ENCODE measurements around the gene MYO10. TPM values are rescaled to one million over a fixed set of nuclear protein-coding genes. Genes with fewer than 3 reads are reported as not detected.

The MYO10 gene
- total RNA-seq, 1 donor from 2014 or later = 25.3 TPM

DNA sequence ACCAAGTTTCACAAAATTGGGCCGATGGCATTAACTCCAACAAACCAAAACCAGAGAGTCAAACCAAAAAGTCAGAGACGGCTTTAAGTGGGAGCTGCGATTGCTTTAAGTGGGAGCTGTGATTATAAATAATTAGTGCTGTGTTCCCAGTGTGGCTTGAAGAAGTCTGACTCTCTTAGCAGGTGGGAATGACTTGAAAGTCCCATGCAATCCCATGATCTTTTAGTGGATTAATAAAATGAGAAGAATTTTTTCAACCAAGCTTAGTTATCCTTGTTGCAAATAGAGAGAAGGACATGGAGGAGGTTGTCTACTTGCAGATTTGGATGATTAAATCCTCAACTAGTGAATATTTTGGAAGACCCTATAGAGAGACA is 68.5 kb downstream of the MYO10 start:
- DNase-seq (ENCODE audit: low spot score in 2 of 2) (no peak), FAIRE-seq (no peak)

DNA sequence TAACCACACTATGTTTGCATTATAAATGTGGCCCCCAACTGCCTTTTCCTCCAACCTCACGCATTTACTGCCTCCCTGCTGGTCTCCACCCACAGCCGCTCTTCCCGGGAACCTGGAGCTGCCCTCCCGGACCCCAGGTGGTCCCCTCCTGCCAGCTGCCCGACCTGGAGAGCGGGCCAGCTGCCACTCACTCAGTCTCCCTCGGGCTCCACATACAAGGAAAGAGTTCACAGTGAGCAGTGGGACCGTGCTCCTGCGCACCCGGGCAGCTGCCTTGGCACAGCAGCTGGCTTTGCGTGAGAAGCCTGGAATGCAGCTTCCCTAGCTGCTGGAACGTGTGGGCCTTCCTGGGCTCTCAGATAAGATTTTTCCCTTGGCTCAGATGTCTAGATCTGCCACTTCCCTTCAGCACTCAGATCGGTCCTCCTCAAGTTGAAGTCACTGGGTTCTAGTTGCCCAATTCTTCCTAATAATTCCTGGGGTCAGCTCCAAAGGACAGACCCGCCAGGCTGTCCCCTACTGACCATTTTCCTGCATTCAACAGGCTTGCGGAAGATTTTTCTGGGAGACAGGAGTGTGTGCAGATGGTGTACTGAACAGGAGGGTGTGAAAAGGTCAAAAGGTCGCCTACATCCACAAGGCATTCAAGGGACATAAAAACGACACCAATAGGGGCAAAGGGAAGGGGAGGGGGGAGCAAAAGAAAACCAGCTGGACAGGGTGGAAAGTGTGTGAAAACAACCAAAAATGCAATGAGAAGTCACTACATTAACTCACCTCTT is 69.1 kb downstream of the MYO10 start:
- FAIRE-seq (no peak), DNase-seq (ENCODE audit: low spot score in 2 of 2) (no peak)

DNA sequence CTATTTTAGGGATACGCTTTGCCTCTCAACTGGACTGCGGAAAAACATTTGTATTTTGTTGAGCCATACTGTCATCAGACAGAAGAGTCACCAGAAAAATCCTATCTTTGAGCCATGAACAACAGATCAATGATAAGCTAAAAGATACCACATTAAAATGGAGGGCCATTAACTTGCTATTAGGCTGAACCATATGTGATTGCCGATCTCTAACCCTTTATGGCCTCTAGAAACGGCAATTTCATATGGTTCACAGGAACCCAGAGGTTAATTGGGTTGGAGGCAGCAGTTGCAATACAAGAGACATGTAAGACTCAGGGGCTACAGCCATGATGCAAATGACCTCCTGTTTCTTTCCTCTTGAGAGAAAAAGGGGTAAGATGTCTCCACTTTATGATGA is 69.8 kb downstream of the MYO10 start:
- DNase-seq (ENCODE audit: low spot score in 2 of 2) = no peak
- no peak for FAIRE-seq

DNA sequence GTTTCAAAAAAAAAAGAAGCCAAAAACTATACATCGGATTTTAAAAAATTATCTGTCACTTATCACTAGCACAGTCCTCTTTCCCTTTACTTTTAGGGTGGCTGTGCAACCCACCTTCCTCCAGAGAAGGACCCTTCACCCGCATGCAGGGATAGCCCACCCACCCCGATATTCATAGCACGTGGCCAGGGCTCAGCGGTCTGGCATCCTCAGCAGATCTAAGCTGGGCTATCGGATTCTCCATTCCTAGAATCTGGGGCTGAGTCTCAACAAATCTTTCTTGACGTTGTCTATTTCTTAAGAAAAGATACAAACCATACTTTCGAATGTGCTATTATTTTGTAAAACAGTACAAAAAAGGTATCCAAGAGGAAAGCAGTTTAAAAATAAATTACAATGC is 70.9 kb downstream of the MYO10 start:
- FAIRE-seq (no peak), DNase-seq (ENCODE audit: low spot score in 2 of 2) (no peak)

DNA sequence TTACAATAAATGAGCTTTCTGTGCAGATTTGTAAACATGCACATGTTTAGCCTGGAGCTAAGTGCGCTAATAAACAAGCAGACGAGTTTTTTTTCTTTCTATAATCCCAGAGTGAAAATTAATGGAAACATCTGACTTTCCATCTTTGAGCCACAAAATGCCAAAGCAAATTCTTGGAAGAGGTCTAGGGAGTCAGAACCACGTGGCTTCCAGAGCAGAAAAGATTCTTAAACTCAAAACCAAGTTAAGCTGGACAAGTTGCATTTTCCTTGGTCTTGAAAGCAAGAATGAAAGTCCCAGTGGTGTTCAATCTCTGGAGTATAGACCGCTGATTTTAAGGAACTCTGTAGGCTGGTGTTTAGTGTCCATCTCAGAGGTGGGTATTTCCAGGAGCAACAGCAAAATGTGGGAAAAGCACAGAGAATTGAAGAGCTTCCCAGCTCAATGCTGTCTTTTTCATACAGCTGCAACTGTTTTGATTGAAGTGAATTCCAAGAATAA is 71.4 kb downstream of the MYO10 start:
- FAIRE-seq = no peak
- no peak for DNase-seq (ENCODE audit: low spot score in 2 of 2)

DNA sequence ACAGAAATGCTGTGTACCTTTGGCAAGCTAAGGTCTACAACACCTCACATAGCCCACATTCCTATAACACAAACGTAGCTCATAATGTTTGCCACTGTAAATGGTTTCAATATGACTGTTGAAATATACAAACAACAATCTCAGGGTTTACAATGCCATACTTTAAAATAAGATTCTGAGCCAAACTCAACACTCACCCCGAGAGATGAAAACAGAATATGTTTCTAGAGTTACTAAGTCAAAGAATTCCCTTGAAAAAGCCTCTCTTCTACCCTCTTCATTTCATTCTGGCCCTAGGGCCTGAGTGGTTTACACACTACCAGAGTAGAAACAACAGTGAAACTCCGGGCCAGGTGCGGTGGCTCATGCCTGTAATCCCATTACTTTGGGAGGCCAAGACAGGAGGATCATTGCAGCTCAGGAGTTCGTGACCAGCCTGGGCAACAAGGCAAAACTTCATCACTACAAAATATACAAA is 72.6 kb downstream of the MYO10 start:
- DNase-seq (ENCODE audit: low spot score in 2 of 2) (no peak), FAIRE-seq (no peak)

DNA sequence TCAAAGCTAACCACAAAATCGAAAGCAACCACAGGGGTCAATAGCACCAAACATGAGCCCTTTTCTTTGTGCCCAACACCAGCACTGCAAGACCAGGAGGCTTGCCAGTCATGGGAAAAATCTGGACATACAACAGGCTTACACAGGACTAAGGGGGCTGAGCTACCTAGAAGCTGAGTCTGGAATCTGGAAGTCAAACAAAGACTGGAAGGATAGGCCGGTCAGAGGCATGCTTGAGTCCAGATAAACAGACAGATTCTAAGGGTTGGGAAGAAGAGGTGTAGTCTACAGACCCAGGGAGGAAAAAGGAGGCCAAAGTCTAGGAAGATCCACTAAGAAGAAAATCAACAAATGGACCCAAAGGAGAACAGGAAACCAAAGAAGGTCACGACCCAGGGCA is 73.3 kb downstream of the MYO10 start:
- FAIRE-seq (no peak), DNase-seq (ENCODE audit: low spot score in 2 of 2) (no peak)

DNA sequence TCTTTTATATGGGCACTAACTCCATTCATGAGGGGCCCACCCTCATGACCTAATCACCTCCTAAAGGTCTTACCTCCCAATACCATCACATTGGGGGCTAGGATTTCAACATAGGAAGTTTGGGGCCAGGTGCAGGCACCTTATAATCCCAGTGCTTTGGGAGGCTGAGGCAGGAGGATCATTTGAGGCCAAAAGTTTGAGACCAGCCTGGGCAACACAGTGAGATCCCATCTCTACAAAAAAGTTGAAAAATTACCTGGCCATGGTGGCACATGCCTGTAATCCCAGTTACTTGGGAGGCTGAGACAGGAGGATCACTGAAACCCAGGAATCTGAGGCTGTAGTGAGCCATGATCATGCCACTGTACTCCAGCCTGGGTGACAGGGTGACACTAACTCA is 76.7 kb downstream of the MYO10 start:
- DNase-seq (ENCODE audit: low spot score in 2 of 2) (no peak), FAIRE-seq (no peak)

DNA sequence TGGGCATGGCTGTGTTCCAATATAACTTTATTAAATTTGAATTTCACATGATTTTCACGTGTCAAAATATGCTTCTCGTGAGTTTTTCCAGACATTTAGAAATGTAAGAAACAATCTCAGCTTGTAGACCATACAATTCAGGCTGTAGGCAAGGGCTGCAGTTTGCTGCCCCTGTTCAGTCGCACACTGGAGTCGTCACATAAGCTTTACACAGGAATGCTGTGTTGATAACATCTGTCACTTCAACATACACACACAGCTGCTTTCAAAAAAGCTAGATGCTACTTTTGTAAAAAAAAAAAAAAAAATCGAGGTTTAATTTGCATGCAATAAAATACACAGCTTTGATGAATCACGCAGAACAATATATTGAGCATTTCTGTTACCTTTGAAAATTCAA is 77.9 kb downstream of the MYO10 start:
- FAIRE-seq (no peak), DNase-seq (ENCODE audit: low spot score in 2 of 2) (no peak)

DNA sequence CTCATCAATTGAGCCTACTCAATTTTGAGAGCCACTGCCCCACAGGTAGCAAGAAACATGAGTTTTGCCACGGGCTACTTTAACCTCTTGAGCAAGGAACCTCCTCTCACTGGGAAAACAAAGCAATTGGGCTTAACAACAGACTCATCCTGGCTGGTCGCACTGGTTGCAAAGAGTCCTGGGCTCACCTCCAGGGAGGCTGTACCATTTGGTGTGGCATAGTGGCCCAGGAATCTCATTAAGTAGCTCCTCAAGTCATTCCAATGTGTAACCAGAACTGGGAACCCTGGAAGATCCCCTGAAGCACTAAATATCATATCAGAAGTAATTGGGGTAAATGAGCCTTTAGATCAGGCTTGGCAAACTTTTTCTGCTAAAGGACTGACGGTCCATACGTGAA is 78.5 kb downstream of the MYO10 start:
- FAIRE-seq (no peak), DNase-seq (ENCODE audit: low spot score in 2 of 2) (no peak)

DNA sequence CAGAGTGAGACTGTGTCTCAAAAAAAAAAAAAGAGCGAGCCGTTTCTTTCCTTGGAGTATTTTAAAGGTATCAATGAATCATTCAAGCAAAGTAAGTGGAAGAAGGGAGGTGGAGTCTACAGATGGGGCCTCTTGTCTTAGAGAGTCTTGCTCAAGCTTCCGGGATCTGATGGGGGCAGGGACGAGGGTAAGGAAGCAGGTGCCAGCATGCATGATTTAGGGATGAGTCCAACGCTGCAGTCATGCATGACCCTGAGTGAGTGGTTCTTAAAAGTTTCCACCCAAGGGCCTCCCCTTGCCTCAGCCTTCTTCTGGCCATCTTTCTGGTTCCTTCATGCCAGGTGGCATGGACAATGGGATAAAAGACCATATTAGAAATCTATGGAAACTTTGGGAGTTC is 79.6 kb downstream of the MYO10 start:
- FAIRE-seq = no peak

DNA sequence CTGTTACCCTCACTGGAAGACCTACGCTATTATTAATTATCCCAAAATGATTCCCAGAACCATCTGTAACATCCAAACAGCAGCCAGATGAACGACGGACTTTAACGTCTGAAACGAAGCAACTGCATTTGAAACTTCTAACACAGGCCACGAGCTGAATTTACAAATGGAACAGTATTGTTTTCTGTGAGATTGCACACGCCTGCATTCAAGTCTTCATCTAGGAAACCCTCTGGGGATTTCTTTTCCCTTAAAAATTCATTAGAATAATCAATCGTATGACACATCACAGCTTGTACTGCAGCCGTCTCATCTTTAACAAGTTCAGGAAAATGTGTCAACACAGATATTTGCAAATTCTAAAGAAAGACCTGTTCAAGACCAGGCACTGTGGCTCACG is 80.2 kb downstream of the MYO10 start:
- DNase-seq (ENCODE audit: low spot score in 2 of 2) = no peak
- no peak for FAIRE-seq

More for the DNA sequence above, 79.6 kb downstream of the MYO10 start:
- DNase-seq (ENCODE audit: low spot score in 2 of 2) = no peak

DNA sequence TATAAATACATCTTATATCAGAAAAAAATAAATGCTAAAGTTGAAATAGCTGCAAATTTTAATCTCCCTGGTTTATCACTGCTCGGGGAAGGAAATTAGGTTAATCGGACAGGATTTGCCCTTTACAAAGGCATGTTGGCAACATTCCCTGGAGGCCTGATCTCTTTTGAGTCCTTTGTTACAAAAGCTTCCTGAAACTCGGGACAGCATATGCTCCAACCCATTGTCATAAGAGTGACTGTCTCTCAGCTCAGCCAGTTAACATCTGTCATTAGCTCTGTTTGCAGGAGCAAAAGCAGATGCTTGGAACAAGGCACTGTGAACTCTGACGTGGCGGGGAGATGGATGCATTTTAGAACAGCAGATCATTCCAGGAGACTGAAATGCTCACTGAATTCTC is 80.6 kb downstream of the MYO10 start:
- DNase-seq (ENCODE audit: low spot score in 2 of 2) = no peak
- no peak for FAIRE-seq

DNA sequence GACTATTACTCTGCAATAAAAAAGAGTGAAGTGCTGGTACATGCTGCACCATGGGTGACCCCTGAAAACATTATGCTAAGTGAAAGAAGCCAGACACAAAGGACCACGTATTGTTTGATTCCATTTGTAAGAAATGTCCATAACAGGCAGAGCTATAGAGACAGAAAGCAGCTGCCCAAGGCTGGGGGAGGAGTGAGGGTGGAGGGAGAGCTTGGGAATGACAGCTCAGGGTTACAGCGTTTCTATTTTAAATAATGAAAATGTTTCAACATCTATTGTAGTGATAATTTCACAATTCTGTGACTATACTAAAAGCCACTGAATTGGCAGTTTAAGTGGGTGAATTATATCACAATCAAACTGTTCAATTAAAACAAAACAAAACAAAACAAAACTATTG is 81.7 kb downstream of the MYO10 start:
- no peak for DNase-seq (ENCODE audit: low spot score in 2 of 2)
- FAIRE-seq = no peak

DNA sequence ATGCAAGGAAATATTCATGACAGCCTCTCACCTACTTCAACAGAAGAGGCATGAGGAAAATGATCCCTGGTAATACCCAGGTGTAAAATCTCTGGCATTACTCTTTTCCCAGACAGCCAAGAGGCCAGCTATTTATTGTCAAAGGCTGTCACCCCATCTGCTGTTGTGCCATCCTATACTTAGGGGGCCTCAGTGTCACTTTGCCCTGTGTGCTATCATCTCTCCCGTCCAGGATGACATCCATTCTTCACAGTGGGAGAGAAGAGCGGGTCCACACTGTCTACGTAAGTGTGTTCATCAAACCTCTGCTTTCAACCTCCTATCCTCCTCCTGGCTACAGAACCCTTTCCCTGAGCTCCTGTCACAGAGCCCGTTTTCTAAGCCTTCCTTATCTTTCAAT is 82.6 kb downstream of the MYO10 start:
- DNase-seq (ENCODE audit: low spot score in 2 of 2) (no peak), FAIRE-seq (no peak)

DNA sequence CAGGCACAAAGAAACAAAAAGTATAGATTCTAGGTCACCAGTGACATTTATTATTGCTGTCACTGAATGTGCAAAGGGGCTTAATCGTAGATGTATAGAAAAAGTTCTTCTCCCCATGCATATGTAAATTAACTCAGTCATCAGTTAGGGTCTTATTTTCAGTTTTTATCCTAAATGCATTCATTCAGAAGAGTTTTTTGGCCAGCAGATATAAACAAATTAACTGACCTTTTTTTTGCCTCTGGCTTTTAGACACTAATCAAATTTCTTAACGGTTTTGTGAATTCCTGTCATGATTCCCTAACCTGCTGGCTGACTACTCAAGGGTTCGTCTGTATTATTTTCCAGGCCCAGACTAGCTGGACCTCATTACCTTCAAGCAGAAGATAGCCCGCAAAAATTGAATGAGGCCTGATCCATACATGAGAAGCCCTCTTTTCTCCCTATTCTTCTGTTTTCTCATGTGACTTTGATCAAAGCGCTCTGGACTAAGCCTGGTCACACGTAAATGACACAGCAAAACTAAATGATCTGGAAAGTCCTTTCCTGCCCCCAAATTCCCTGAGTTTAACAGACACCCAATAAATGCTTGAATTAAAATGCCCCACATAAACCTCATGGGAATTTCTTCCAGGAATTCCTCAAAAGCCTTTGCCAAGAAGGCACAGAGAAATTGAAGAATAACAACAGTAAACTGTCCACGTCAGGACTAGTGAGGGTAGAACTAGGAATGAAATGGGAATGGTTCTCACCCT is 83.7 kb downstream of the MYO10 start:
- DNase-seq (ENCODE audit: low spot score in 2 of 2) (no peak), FAIRE-seq (no peak)

DNA sequence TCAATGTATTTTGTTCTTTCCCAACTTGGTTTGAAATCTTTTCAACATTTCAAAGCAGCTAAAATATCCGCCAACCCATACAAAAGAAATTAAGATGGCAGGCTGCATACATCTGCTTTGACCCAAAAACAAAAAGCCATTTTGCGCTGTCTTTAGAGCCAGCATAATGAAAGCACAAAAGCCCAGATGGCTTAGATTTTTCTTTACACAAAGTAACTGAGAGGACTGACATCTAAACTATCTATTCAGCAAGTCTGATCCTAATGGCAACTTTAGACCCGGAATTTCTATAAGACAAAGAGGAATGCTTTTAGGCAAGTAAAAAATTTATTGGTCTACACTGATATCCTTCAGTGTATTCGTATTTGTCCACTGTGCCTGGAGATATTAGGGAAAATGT is 86.3 kb downstream of the MYO10 start:
- FAIRE-seq = no peak
- DNase-seq (ENCODE audit: low spot score in 2 of 2) = no peak

DNA sequence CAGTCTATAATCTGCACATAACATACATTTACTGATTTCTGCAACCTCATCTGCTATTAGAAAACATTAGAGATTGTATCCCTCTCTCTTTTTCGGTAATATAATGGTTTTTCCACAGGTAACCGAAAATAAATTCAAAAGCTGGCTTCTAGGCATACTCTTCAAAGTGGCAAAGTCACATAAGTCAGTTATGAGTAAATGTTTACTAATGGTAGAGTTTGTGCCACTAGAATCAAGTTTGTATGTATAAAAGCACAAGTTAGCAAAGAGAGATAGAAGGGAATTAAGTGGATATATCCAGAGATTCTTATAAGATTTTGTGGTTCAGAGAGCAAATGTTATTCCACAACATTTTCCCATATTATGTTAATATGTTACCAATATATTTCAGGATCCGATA is 86.9 kb downstream of the MYO10 start:
- FAIRE-seq (no peak), DNase-seq (ENCODE audit: low spot score in 2 of 2) (no peak)

DNA sequence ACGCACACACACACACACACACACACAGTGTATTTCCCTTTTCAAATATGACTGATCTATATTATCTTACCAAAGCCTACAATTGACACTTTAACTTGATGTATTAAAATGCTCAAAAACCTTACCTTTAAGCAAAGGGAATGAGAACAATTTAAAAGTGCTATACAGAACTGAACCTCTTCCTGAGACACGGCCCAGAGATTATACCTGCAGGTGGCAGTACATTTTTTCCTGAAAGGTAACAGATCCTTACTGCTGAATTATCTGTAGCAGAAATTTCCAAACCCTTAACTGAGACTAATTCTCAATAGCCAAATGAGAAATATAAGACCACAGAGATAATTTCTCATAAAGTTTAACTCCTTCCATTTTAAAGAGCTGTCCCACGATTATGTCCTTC is 91.1 kb downstream of the MYO10 start:
- FAIRE-seq (no peak), DNase-seq (ENCODE audit: low spot score in 2 of 2) (no peak)

DNA sequence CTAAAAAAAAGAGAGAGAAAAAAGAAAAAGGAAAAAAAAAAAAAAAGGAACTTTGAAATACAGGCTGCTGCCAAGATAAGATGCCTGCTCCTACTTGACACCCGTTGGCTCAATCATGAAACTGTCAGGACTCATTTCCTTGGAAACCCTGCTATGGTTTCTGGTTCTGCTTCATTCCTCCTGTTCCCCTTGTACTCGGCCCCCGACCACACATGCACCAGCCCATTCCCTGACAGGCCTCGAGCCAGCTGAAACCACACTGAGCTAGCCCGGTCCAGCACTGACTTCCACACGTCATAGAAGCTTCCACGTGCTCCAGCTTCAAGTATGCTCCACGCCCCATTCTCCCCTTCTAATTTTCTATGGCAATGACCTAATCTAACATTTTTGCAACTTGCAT is 93.2 kb downstream of the MYO10 start:
- no peak for FAIRE-seq
- no peak for DNase-seq (ENCODE audit: low spot score in 2 of 2)

DNA sequence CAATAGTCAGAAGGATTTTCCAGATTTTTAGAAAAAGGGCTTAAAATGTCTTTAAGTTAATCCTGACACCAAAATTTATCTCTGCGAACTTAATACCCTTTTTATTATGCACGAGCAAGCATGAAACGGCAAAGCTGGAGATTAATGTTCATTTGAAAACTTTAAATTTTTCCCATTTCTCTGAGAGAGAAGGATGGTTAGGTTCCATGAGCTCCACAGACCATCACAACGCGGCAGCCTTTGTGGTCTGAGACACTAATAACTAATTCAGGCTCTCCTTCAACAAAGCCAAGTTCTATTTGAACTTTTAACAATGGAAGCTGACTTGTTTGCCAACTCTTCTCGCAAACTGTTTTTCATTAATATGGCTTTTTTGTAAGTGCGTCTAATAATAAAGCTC is 94.7 kb downstream of the MYO10 start:
- no peak for DNase-seq (ENCODE audit: low spot score in 2 of 2)

DNA sequence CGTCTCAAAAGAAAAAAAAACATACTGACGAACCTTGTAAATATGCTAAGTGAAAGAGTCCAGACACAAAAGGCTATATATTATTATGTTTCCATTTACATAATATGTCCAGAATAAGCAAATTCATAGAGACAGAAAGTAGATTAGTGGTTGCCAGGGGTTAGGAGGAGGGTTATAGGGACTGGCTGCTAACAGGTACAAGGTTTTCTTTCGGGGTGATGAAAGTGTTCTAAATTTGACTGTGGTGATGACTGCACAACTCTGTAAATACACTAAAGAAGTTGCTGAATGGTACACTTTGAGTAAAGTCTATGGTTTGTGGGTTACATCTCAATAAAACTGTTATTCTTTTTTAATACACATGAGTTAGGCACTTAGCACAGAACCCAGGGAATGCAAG is 98.8 kb downstream of the MYO10 start:
- DNase-seq (ENCODE audit: low spot score in 2 of 2) = no peak
- no peak for FAIRE-seq

More for the DNA sequence above, 94.7 kb downstream of the MYO10 start:
- FAIRE-seq = no peak

All from frontal cortex (tissue), 4 donors.